Measurements from ENCODE around the gene DYSF.

Gene DYSF

GRCh38 chr2:71680925-71681324 is 227.6 kb downstream of the DYSF start:
- CTCF ChIA-PET, result interaction anchor here (0.6 kb wide), 1 partner anchor 11 kb away, joined by 3 read pairs; no protein-coding TSS in a partner anchor
- Histone ChIP-seq H3K36me3 (ENCODE audit: control insufficient read depth in 2 of 2, insufficient read depth in 1 of 2, low read length in 2 of 2) (no peaks in the 10 kb centered on the region), H3K9me3 (ENCODE audit: control insufficient read depth, insufficient read depth, low read depth, low read length) (no peaks in the 10 kb centered on the region), H3K27ac (ENCODE audit: extremely low read depth, low read depth, low read length) (no peak overlapping the region), H3K4me3 (ENCODE audit: low read depth, low read length) (no peak overlapping the region), H3K4me1 (ENCODE audit: control insufficient read depth, insufficient read depth, low read length) (peaks cover 4% of the 10 kb centered on the region)
- TF ChIP-seq ZNF362 (tag by site-specific recombination; IDR thresholded peaks at IDR 0.05) (no peak), ZNF280D (tag by site-specific recombination; IDR thresholded peaks at IDR 0.05) (no peak), ZNF114 (tag by site-specific recombination; IDR thresholded peaks at IDR 0.05) (no peak), ZSCAN30 (tag by site-specific recombination; IDR thresholded peaks at IDR 0.05) (no peak), KLF9 (tag by site-specific recombination; IDR thresholded peaks at IDR 0.05; ENCODE audit: low read depth) (no peak), ZNF2 (tag by site-specific recombination; IDR thresholded peaks at IDR 0.05) (no peak), ZBTB11 (tag by site-specific recombination; conservative IDR thresholded peaks at IDR 0.05; ENCODE audit: low read depth) (no peak), ZNF518A (tag by site-specific recombination; conservative IDR thresholded peaks at IDR 0.05; ENCODE audit: low read depth) (no peak), ZNF645 (tag by site-specific recombination; IDR thresholded peaks at IDR 0.05) (no peak), ZNF221 (tag by site-specific recombination; IDR thresholded peaks at IDR 0.05; ENCODE audit: borderline replicate concordance) (no peak), ZNF580 (tag by site-specific recombination; IDR thresholded peaks at IDR 0.05) (no peak), SALL2 (tag by site-specific recombination; IDR thresholded peaks at IDR 0.05; ENCODE audit: borderline replicate concordance) (no peak)
- POLR2A ChIA-PET, result no interaction called here

All from HEK293 (cell line).